GM12878 (cell line): ENCODE measurements around the gene MVB12B.

Experiments
- CREM ChIP-seq: IDR thresholded peaks from 2 replicates; pipeline ENCODE4 v1.6.1; 2014; ENCODE audit warnings: antibody characterized with exemption, low read depth
- ESRRA ChIP-seq: IDR thresholded peaks from 2 replicates; pipeline ENCODE4 v1.6.1; 2012; ENCODE audit warnings: mild to moderate bottlenecking, low read length, improper control_type of control experiment
- NFYB ChIP-seq: IDR thresholded peaks from 2 replicates; pipeline ENCODE4 v1.6.1; 2011; ENCODE audit warnings: low read depth, mild to moderate bottlenecking, low read length, improper control_type of control experiment, moderate library complexity; ENCODE audit not compliant: insufficient read depth
- RAD21 ChIP-seq: IDR thresholded peaks from 2 replicates; pipeline ENCODE4 v1.6.1; 2011; ENCODE audit warnings: mild to moderate bottlenecking, low read depth, low read length, moderate library complexity; ENCODE audit not compliant: insufficient read depth

DNA sequence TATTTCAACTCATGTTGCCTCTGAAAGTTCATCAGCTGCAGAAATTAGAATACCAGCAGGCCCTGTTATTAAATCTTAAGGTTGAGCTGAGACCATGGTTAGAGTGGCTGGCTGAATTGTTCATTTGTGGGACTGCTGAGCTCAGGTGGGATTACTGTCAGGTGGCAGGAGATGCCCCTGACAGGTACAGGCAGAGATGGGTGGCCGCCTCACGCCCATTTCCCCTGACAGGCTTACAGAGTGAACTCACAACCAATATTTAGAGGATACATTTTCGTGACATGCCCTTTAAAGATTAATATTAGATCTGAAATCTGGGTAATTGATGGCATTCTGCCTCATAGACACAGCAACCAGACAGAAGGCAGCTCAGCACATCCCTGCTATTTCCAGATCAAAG lies 136.0 kb downstream of the MVB12B start:
- no peak for TF ChIP-seq RAD21
- TF ChIP-seq CREM, result no peak
- no peak for TF ChIP-seq NFYB
- TF ChIP-seq ESRRA, result no peak
